Measurements from ENCODE around the gene SPOCD1. TPM values are rescaled to one million over a fixed set of nuclear protein-coding genes. Genes with fewer than 3 reads are reported as not detected.

The SPOCD1 gene
- total and polyA plus RNA-seq, 2 of the 4 experiments (the other 2 are of a cell fraction), result 59.7 to 132 TPM

GRCh38 chr1:31848381-31848897 is 32.6 kb upstream of the SPOCD1 start:
- H3K18ac ChIP-seq (ENCODE audit: low read depth, low read length), result no peak overlapping the region
- no peak overlapping the region for H3K23ac ChIP-seq (ENCODE audit: low read depth, low read length)
- no peaks in the 10 kb centered on the region for H3K79me1 ChIP-seq (ENCODE audit: low read depth in 1 of 2, low read length in 2 of 2)
- H3K27me3 ChIP-seq (ENCODE audit: control insufficient read depth, insufficient read depth, low read length), result no peaks in the 10 kb centered on the region
- H3K14ac ChIP-seq (replicated peaks; ENCODE audit: low read depth, low read length), result no peak overlapping the region
- H3K4me1 ChIP-seq (ENCODE audit: control insufficient read depth, insufficient read depth, low read length), result no peaks in the 10 kb centered on the region; the same call in 1 of the 2 replicates
- no peak overlapping the region for H2BK20ac ChIP-seq (ENCODE audit: low read depth, low read length)
- dilution Hi-C loops (cut with HindIII; ENCODE audit: low sequenced_read_pairs, unreplicated experiment) (no loop called here), in situ Hi-C loops (cut with MboI; ENCODE audit: low sequenced_read_pairs) (no loop called here), intact Hi-C loops (cut with micrococcal nuclease) (no loop called here)
- no peak overlapping the region for H4K8ac ChIP-seq (ENCODE audit: low read depth in 2 of 2, low read length in 2 of 2)
- H4K20me1 ChIP-seq (ENCODE audit: insufficient read depth, low read length), result no peaks in the 10 kb centered on the region
- no peak overlapping the region for H3K27ac ChIP-seq (ENCODE audit: insufficient read depth, low read length)
- no peak overlapping the region for H3K9ac ChIP-seq (ENCODE audit: low read depth, low read length)
- no peak overlapping the region for H2BK15ac ChIP-seq (ENCODE audit: low read depth, low read length)
- no peak for ATAC-seq (ENCODE audit: low read depth)
- H3K4me3 ChIP-seq (ENCODE audit: insufficient read depth, low read depth, low read length), result no peak overlapping the region
- H2AK9ac ChIP-seq (replicated peaks; ENCODE audit: low read depth, low read length, poor library complexity), result no peak overlapping the region
- ChIA-PET CTCF (no interaction called here), POLR2A (ENCODE audit: unreplicated experiment) (no interaction called here)
- H3K9me1 ChIP-seq (ENCODE audit: insufficient read depth, low read length), result peaks cover under 1% of the 10 kb centered on the region; the same call in 1 of the 2 replicates
- BruUV-seq (replicated peaks), result no TSS peak
- H3K4ac ChIP-seq (ENCODE audit: low read depth, low read length), result no peak overlapping the region
- no peak overlapping the region for H2BK120ac ChIP-seq (ENCODE audit: low read depth, low read length)
- no peak overlapping the region for H2AK5ac ChIP-seq (ENCODE audit: low read depth, low read length)
- H2AFZ ChIP-seq (replicated peaks; ENCODE audit: low read length, poor library complexity), result no peak overlapping the region
- H3K36me3 ChIP-seq (ENCODE audit: control insufficient read depth, insufficient read depth, low read length), result no peaks in the 10 kb centered on the region
- no peak overlapping the region for H2BK5ac ChIP-seq (ENCODE audit: low read depth, low read length, poor library complexity, severe bottlenecking)
- no peak overlapping the region for H4K5ac ChIP-seq (ENCODE audit: low read depth, low read length)
- no peaks in the 10 kb centered on the region for H3K9me3 ChIP-seq (ENCODE audit: control insufficient read depth, insufficient read depth, low read length)
- H4K91ac ChIP-seq (ENCODE audit: insufficient read depth, low read depth, low read length), result no peak overlapping the region
- TF ChIP-seq MXI1 (IDR thresholded peaks at IDR 0.05; ENCODE audit: borderline replicate concordance, low read depth, low read length), result no peak
- no peak for TF ChIP-seq SMC3 (IDR thresholded peaks at IDR 0.05; ENCODE audit: low read depth, low read length)
- TF ChIP-seq FOS (IDR thresholded peaks at IDR 0.05; ENCODE audit: low read depth, low read length), result no peak
- no peak for TF ChIP-seq RFX5 (IDR thresholded peaks at IDR 0.05; ENCODE audit: low read depth, low read length)
- TF ChIP-seq MAFK (IDR thresholded peaks at IDR 0.05; ENCODE audit: low read depth, low read length), result no peak
- TF ChIP-seq RCOR1 (IDR thresholded peaks at IDR 0.05; ENCODE audit: insufficient replicate concordance, low read length), result no peak
- TF ChIP-seq NFE2L2 (IDR thresholded peaks at IDR 0.05; ENCODE audit: low read depth, low read length), result no peak
- TF ChIP-seq ELK1 (IDR thresholded peaks at IDR 0.05; ENCODE audit: borderline replicate concordance, low read depth, low read length), result no peak
- no peak for TF ChIP-seq POLR2A (IDR thresholded peaks at IDR 0.05; ENCODE audit: low read depth, low read length)
- 80% methylated on average over 1 of the region's 11 CpGs; no CpG with 5 or more reads in 1 of the 2 experiments for WGBS, 2 experiments (ENCODE audit: extremely low coverage in 2 of 2, insufficient read length in 1 of 2)
- DNase-seq, result no peak
- no peak overlapping the region for H3K56ac ChIP-seq (ENCODE audit: extremely low read depth, insufficient read depth, low read length)
- H3K4me2 ChIP-seq (ENCODE audit: low read depth, low read length), result no peak overlapping the region
